Natural killer cell (primary cell): Measurements from ENCODE around the gene GP2. TPM values are rescaled to one million over a fixed set of nuclear protein-coding genes. Genes with fewer than 3 reads are reported as not detected.

Experiments
- ATAC-seq, 3 donors: fragments of 150-1000 bp in 2 of 3; fragments of 200-7000 bp in 1 of 3; cut with Tn5 transposase; 1 replicate in 1 of 3; 2 replicates in 2 of 3; pipeline ENCODE4 v1.10.0; 2021; ENCODE audit warnings: mild to moderate bottlenecking in 2 of 3, moderate library complexity in 2 of 3
- DNase-seq, 2 donors: peaks; one replicate each; pipeline versions ENCODE4 v3.0.0 to v3.0.0-alpha.2; 2013 to 2021; ENCODE audit warnings: mixed read lengths in 1 of 2
- H3K27ac ChIP-seq: one replicate; pipeline ENCODE4 v1.5.1; 2013; ENCODE audit warnings: mild to moderate bottlenecking, low read length
- H3K27me3 ChIP-seq: one replicate; pipeline ENCODE4 v1.6.1; 2013; ENCODE audit warnings: low read length; ENCODE audit not compliant: control insufficient read depth, insufficient read depth
- H3K36me3 ChIP-seq: one replicate; pipeline ENCODE4 v1.6.1; 2013; ENCODE audit warnings: low read length; ENCODE audit not compliant: control insufficient read depth, insufficient read depth
- H3K4me1 ChIP-seq: one replicate; pipeline ENCODE4 v1.6.1; 2013; ENCODE audit warnings: low read length; ENCODE audit not compliant: control insufficient read depth, insufficient read depth
- H3K4me3 ChIP-seq: one replicate; pipeline ENCODE4 v1.5.1; 2013; ENCODE audit warnings: low read length
- H3K9me3 ChIP-seq: one replicate; pipeline ENCODE4 v1.6.1; 2013; ENCODE audit warnings: low read length; ENCODE audit not compliant: control insufficient read depth, insufficient read depth
- H3K27ac Mint-ChIP-seq, 2 donors: one replicate each; pipeline ENCODE4 v1.8.0; 2022; ENCODE audit warnings: mild to moderate bottlenecking in 2 of 2, mixed read lengths in 2 of 2, moderate library complexity in 1 of 2
- H3K27me3 Mint-ChIP-seq, 2 donors: one replicate each; pipeline ENCODE4 v1.8.0; 2022; ENCODE audit warnings: low read depth in 2 of 2, mixed read lengths in 2 of 2
- H3K36me3 Mint-ChIP-seq: one replicate; pipeline ENCODE4 v1.8.0; 2022; ENCODE audit warnings: mixed read lengths
- H3K4me1 Mint-ChIP-seq, 2 donors: one replicate each; pipeline ENCODE4 v1.8.0; 2022; ENCODE audit warnings: mixed read lengths in 2 of 2
- H3K4me3 Mint-ChIP-seq: one replicate; pipeline ENCODE4 v1.8.0; 2022; ENCODE audit warnings: mild to moderate bottlenecking, moderate library complexity, mixed read lengths
- H3K9me3 Mint-ChIP-seq, 2 donors: one replicate each; pipeline ENCODE4 v1.8.0; 2022; ENCODE audit warnings: mixed read lengths in 2 of 2
- WGBS: methylation state at CpG from one replicate; pipeline ENCODE4 v1.1.7; 2013; ENCODE audit warnings: missing lambda C conversion rate; ENCODE audit not compliant: insufficient coverage; 5-methylcytosine and 5-hydroxymethylcytosine counted together
- intact Hi-C: fragments of 100-400 bp; cut with micrococcal nuclease; formaldehyde crosslinking; loops from one replicate; pipeline ENCODE4 v1.14.2; 2022
- total RNA-seq, 4 donors: library from RNA; stranded (reverse); fragments of 120-200 nt in 1 of 4; gene quantifications; one replicate each; pipeline versions ENCODE4 v1.2.3 to v1.2.4, GENCODE V29; 2013 to 2022
- TF ChIP-seq, protein P1 (sequence below): fragments of 200-600 bp; IDR thresholded peaks from one replicate; pipeline ENCODE4 v1.8.0; 2022; ENCODE audit warnings: antibody characterized with exemption

Gene GP2
- total RNA-seq, 3 donors from 2014 or later (not counting 1 experiment from before 2014, with no cell fraction given) = not detected

DNA sequence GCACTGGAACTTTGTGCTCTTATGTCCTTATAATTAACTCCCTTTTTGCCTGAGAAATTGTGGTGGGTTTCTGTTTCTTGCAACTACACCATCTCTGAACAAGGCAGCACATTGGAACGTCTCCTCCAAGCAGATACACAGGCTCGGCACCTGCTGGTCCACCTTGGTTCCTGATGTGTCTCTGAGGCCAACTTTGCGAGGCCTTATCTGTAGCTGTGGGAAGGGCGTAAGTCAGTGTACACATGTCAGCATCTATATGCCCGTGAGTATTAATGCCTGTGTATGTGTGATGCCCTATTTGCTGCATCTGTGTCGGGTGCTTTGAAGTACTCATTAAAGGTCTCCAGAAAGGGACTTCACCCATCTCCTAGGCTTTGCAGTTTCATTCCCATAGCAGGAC is 17.5 kb downstream of the GP2 start:
- Mint-ChIP-seq H3K9me3 (no peaks in the 10 kb centered on the region), H3K36me3 (no peaks in the 10 kb centered on the region), H3K27me3 (no peaks in the 10 kb centered on the region), H3K27ac (no peak overlapping the region), H3K4me3 (no peak overlapping the region), H3K4me1 (no peaks in the 10 kb centered on the region)
- H3K4me3 ChIP-seq = no peak overlapping the region
- TF ChIP-seq, protein P1, sequence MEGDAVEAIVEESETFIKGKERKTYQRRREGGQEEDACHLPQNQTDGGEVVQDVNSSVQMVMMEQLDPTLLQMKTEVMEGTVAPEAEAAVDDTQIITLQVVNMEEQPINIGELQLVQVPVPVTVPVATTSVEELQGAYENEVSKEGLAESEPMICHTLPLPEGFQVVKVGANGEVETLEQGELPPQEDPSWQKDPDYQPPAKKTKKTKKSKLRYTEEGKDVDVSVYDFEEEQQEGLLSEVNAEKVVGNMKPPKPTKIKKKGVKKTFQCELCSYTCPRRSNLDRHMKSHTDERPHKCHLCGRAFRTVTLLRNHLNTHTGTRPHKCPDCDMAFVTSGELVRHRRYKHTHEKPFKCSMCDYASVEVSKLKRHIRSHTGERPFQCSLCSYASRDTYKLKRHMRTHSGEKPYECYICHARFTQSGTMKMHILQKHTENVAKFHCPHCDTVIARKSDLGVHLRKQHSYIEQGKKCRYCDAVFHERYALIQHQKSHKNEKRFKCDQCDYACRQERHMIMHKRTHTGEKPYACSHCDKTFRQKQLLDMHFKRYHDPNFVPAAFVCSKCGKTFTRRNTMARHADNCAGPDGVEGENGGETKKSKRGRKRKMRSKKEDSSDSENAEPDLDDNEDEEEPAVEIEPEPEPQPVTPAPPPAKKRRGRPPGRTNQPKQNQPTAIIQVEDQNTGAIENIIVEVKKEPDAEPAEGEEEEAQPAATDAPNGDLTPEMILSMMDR = no peak
- ATAC-seq = no peak
- no peak overlapping the region for H3K27ac ChIP-seq
- no peaks in the 10 kb centered on the region for H3K36me3 ChIP-seq
- H3K9me3 ChIP-seq = no peaks in the 10 kb centered on the region
- no peaks in the 10 kb centered on the region for H3K4me1 ChIP-seq
- no peak for DNase-seq
- intact Hi-C loops = no loop called here
- no peaks in the 10 kb centered on the region for H3K27me3 ChIP-seq
- 95% methylated on average over 6 of the region's 6 CpGs for WGBS

DNA sequence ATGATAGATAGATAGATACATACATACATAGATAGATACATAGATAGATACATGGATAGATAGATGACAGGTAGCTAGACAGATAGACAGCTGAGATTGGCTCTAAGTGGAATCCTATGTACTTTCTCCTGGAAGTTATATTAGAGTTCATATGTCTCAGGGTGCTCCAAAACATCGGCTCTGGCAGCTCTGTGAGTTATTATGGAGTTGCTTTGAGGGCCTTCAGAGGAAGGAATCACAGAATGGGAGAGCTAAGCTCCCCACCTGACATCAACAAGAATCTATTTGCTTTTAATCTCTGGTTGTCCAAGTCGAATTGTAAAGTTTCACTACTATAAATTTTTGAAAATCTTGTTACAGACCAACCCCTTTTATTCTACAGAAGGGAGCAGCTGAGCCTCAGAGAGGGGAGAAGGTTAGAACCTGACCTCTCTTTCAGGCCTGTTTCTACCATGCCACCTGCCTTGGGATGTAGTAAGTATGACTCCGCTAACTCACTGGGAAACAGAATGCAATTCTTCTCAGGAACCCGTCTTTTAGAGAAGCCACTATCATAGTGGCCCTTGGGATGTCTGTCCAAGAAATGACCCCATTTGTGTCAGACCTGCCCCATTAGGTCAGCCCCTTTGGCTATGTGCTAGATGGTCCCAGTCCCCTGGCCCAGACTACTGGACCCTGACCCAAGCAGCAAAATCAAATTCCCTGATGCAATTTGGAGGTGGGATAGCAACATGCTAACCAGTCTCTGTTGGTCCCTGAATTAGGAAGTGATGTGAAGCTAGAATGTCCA is 18.3 kb downstream of the GP2 start:
- 82% methylated on average over 3 of the region's 4 CpGs for WGBS
- H3K27ac ChIP-seq = no peak overlapping the region

DNA sequence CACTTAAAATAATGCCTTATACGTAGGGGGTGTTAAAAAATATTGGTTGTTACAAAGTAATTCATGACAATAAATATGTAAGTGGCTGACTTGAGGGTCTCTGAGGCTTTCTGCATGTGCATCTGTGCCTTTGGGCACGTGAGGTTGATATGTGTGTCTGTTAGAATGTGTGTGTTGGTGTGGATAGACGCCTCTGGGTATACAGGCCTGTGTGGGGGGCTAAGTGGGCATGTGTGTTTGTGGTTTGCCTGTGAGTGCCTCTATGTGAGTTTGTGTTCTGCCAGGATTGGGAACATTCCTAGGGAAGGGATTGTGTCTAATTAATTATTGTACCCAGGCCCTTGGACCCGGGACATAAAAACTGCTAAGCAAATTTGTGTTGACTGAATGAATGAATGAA is 19.0 kb downstream of the GP2 start:
- H3K27me3 Mint-ChIP-seq = no peaks in the 10 kb centered on the region
- intact Hi-C loops = no loop called here
- no peak overlapping the region for H3K4me3 Mint-ChIP-seq
- no peaks in the 10 kb centered on the region for H3K9me3 ChIP-seq
- H3K9me3 Mint-ChIP-seq = no peaks in the 10 kb centered on the region
- H3K27me3 ChIP-seq = no peaks in the 10 kb centered on the region
- TF ChIP-seq, protein P1 = no peak
- no peaks in the 10 kb centered on the region for H3K4me1 Mint-ChIP-seq
- H3K4me3 ChIP-seq = no peak overlapping the region
- H3K27ac Mint-ChIP-seq = no peak overlapping the region
- H3K27ac ChIP-seq = no peak overlapping the region
- DNase-seq (no peak), ATAC-seq (no peak)
- WGBS = 76% methylated on average over 4 of the region's 4 CpGs
- no peaks in the 10 kb centered on the region for H3K4me1 ChIP-seq
- H3K36me3 Mint-ChIP-seq = no peaks in the 10 kb centered on the region
- H3K36me3 ChIP-seq = no peaks in the 10 kb centered on the region

More for the DNA sequence above, 18.3 kb downstream of the GP2 start:
- intact Hi-C loops = no loop called here
- H3K9me3 Mint-ChIP-seq = no peaks in the 10 kb centered on the region
- H3K4me1 Mint-ChIP-seq = no peaks in the 10 kb centered on the region
- no peak overlapping the region for H3K27ac Mint-ChIP-seq
- TF ChIP-seq, protein P1 = no peak
- Histone ChIP-seq H3K9me3 (no peaks in the 10 kb centered on the region), H3K27me3 (no peaks in the 10 kb centered on the region), H3K36me3 (no peaks in the 10 kb centered on the region), H3K4me3 (no peak overlapping the region), H3K4me1 (no peaks in the 10 kb centered on the region)
- H3K36me3 Mint-ChIP-seq = no peaks in the 10 kb centered on the region
- ATAC-seq (no peak), DNase-seq (no peak)
- H3K4me3 Mint-ChIP-seq = no peak overlapping the region
- no peaks in the 10 kb centered on the region for H3K27me3 Mint-ChIP-seq

DNA sequence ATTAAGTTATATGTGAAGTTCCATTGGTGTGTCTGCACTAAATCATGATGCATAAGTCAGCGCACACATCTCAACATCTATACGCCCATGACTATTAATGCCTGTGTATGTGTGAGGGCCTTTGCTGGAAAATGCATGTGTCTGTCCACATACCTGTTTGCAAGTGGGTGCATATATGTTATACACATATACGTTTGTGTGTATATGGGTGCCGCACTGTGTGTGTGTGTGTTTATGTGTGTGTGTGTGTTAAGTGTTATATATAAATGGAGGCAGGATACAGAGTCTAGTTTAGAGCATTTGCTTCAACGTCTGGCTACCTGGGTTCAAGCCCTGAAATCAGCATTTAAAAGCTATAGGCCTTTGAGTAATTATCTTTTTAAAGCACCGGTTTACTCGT is 19.5 kb downstream of the GP2 start:
- no peak for DNase-seq
- Mint-ChIP-seq H3K9me3 (no peaks in the 10 kb centered on the region), H3K4me1 (no peaks in the 10 kb centered on the region), H3K4me3 (no peak overlapping the region), H3K27me3 (no peaks in the 10 kb centered on the region), H3K27ac (no peak overlapping the region), H3K36me3 (no peaks in the 10 kb centered on the region)
- Histone ChIP-seq H3K27me3 (no peaks in the 10 kb centered on the region), H3K27ac (no peak overlapping the region), H3K9me3 (no peaks in the 10 kb centered on the region), H3K36me3 (no peaks in the 10 kb centered on the region), H3K4me3 (no peak overlapping the region), H3K4me1 (no peaks in the 10 kb centered on the region)
- 86% methylated on average over 7 of the region's 7 CpGs for WGBS
- ATAC-seq = peak in 1 of 3 donors; percentile 16
- intact Hi-C loops = no loop called here
- TF ChIP-seq, protein P1 = no peak
